ENCODE results near the gene TMA16. TPM values are rescaled to one million over a fixed set of nuclear protein-coding genes. Genes with fewer than 3 reads are reported as not detected.

TMA16 gene
- total RNA-seq, 1 donor from 2014 or later, result 18.3 TPM

GRCh38 chr4:163558539-163559044 lies 64.1 kb downstream of the TMA16 start:
- DNase-seq (ENCODE audit: low spot score), result no peak

DNA sequence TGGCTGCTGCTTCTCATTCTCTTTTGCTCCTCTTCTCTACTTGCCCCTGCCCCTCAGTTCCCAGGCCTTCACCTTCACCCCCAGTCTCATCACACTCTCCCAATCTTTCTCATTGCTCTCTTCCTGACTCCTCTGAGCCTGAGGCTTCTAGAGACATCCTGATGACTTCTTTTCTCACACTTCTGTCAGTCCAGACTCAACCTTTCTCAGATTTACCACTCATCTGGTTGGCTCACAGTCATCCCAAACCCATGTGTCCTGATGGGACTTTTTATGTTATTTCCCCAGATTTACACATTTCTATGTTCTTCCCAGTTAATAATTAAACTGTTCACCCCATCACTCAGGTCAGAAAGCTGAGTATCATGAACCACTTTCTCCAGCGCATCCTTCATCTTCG lies 68.0 kb downstream of the TMA16 start:
- DNase-seq (ENCODE audit: low spot score), result no peak

DNA sequence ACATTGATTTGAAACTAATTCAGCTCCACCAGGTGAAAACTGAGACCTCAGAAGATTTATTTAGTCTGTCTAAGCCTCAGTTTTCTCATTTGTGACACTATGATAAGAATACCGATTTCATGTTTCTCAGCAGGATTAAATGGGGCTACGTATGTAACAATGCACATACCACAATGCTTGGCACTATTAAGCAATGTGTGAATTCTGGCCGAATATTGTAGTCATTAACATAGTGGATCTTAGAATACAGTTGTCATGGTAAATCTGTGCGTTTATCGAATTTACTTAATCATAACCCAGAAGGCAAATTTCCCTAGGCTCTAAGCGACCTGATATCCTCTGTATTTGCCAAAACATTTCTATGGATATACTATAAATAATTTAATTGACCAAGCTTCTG lies 69.1 kb downstream of the TMA16 start:
- DNase-seq (ENCODE audit: low spot score), result no peak

DNA sequence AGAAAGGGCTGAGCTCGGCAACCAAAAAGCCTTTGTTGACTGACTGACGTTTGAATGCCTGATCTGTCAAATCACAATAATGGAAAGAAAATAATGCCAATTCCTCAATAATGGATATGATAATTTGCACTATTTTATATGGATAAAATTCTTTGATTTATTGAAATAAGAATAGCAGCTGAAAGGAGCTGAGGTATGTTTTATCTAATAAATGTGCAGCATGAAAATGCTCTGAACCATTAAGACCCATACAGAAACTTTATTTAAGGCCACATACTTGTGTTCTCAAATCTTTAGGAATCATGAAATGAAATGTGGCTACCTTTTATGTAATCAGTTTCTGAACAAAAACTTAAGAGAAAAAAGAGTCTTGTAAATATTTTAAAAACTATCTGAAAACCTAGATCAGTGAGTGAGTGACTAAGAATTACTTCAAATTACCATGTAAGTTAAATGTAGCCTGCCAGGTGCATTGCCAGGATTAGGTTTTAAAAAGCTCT lies 69.8 kb downstream of the TMA16 start:
- DNase-seq (ENCODE audit: low spot score), result no peak

GRCh38 chr4:163565226-163566135 lies 71.0 kb downstream of the TMA16 start:
- DNase-seq (ENCODE audit: low spot score), result no peak

DNA sequence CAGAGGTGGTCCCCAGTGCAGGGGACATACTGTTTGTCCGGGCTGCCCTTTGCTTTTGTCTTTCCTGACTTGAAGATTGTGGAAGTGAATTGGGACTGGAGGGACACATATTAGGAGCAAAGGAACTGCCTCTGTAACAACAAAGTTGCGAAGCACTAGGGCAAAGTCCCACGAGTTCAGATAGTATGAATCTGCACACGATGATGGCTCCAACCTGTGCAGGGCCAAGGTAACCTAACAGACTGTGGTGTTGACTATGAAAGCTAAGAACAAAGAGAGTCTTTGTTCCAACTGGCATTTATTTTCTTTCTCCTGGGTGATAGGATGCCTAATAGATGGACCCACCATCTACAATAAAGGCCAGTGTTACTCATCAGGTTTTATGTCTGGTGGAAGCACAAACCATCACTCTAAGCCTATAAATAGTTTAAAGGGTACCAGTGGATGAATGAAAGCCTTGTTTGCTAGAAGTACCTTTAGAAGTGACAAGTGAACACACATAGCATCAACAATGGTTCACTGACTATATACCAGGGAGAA lies 71.8 kb downstream of the TMA16 start:
- no peak for DNase-seq (ENCODE audit: low spot score)

DNA sequence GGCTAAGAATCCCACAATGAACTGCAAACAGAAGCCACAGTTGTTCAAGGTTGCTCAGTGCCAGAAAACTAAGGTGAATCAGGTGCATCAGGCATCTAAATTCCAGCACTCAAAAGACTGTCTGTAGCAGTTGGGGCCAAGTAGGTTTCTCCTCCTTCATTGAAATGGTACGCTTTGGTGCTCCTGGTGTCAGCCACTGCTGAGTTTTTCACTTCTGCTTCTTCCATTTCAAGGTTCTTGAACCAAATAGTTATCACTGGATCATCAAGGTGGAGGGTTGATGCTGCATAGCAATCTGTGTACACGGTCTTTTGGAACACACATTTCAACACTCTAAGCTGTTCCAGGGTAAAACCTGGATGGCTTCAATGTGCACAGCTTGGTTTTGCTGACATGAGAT lies 74.4 kb downstream of the TMA16 start:
- no peak for DNase-seq (ENCODE audit: low spot score)

Other genes starting within 250 kb of the TMA16 start
- 17.2 TPM for gene NPY1R, start 162.1 kb upstream of the TMA16 start, total RNA-seq
- 3.5 TPM for gene NPY5R, start 150.8 kb upstream of the TMA16 start, total RNA-seq
- not detected for gene TKTL2, start 20.9 kb upstream of the TMA16 start, total RNA-seq

Measured in mesenteric fat pad (tissue), 1 donor.